Body of pancreas (tissue), 4 donors: ENCODE results near the gene THEM5.

Source experiments
- CTCF ChIP-seq, 7 experiments: fragments of 450-650 bp in 4 of 7; fragments of 200-600 bp in 3 of 7; sonication (generic) in 3 of 7; IDR thresholded peaks; one replicate each; pipeline ENCODE4 v1.5.1; 2016 to 2019; ENCODE audit warnings: antibody characterized with exemption in 7 of 7
- POLR2A ChIP-seq, 3 donors: fragments of 450-650 bp; IDR thresholded peaks; one replicate each; pipeline ENCODE4 v1.6.1; 2016; ENCODE audit warnings: antibody characterized with exemption in 3 of 3, mild to moderate bottlenecking in 2 of 3

DNA sequence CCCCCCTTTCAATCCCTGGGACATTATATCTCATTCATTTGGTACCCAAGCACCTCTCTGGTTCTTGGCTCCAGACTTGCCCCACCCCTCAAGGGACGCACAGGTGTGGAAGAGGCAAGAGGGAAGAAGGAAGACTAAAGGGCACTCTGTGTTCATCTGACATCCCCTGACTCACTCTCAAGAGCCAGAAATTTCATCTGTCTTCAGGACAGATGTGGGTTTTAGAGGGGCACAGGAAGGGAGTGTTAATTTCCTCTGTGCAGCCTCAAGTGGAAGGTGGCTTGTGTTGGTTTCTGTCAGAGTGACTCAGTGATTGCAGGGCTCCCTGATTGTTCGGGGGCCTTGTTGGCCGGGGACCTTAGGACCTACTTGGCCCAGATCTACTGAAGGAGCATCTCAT is 16.3 kb downstream of the THEM5 start:
- TF ChIP-seq CTCF (IDR thresholded peaks at IDR 0.05): no peak
- no peak for TF ChIP-seq POLR2A (IDR thresholded peaks at IDR 0.05)
